Limb (tissue), 2 donors: ENCODE data around the gene CPED1.
"Not testable (repeated sequence)": the region's sequence is repeated elsewhere in the genome, so short reads cannot be mapped to it uniquely, and the experiment has no call there.

ENCODE experiments used
- DNase-seq, 2 donors: peaks; one replicate each; pipeline ENCODE4 v3.0.0-alpha.2; 2016; ENCODE audit errors: extremely low spot score in 2 of 2

Gene CPED1

GRCh38 chr7:121085922-121086321 lies 97.4 kb downstream of the CPED1 start:
- no peak for DNase-seq

GRCh38 chr7:121088870-121089269 lies 100.4 kb downstream of the CPED1 start:
- no peak for DNase-seq

GRCh38 chr7:121094829-121095228 lies 106.3 kb downstream of the CPED1 start:
- no peak for DNase-seq

GRCh38 chr7:121097577-121097976 lies 109.1 kb downstream of the CPED1 start:
- no peak for DNase-seq

GRCh38 chr7:121099572-121099971 lies 111.1 kb downstream of the CPED1 start:
- no peak for DNase-seq

GRCh38 chr7:121101083-121101482 lies 112.6 kb downstream of the CPED1 start:
- DNase-seq: no peak

GRCh38 chr7:121101621-121102020 lies 113.1 kb downstream of the CPED1 start:
- DNase-seq: no peak

GRCh38 chr7:121102619-121103018 lies 114.1 kb downstream of the CPED1 start:
- DNase-seq: no peak

GRCh38 chr7:121103086-121103485 lies 114.6 kb downstream of the CPED1 start:
- no peak for DNase-seq

- no peak for DNase-seq
Observed at GRCh38 chr7:121103579-121103978, 115.1 kb downstream of the CPED1 start.

- DNase-seq: no peak
Observed at GRCh38 chr7:121105262-121105661, 116.8 kb downstream of the CPED1 start.

GRCh38 chr7:121107923-121108498 lies 119.5 kb downstream of the CPED1 start:
- peak in 1 of 2 donors; percentile 83 for DNase-seq

- DNase-seq: no peak
Observed at GRCh38 chr7:121109145-121109544, 120.6 kb downstream of the CPED1 start.

GRCh38 chr7:121113288-121113687 lies 124.8 kb downstream of the CPED1 start:
- DNase-seq: no peak

- DNase-seq: no peak
Observed at GRCh38 chr7:121116396-121116795, 127.9 kb downstream of the CPED1 start.

- no peak for DNase-seq
Observed at GRCh38 chr7:121119047-121119446, 130.5 kb downstream of the CPED1 start.

- DNase-seq: no peak
Observed at GRCh38 chr7:121123032-121123431, 134.5 kb downstream of the CPED1 start.

GRCh38 chr7:121125454-121125853 lies 136.9 kb downstream of the CPED1 start:
- not testable (repeated sequence) for DNase-seq

- no peak for DNase-seq
Observed at GRCh38 chr7:121126201-121126600, 137.7 kb downstream of the CPED1 start.

- DNase-seq: peak in 1 of 2 donors; percentile 42
Observed at GRCh38 chr7:121126801-121127534, 138.5 kb downstream of the CPED1 start.

- DNase-seq: no peak
Observed at GRCh38 chr7:121132940-121133339, 144.4 kb downstream of the CPED1 start.

- DNase-seq: no peak
Observed at GRCh38 chr7:121133444-121133843, 144.9 kb downstream of the CPED1 start.

- no peak for DNase-seq
Observed at GRCh38 chr7:121137580-121137979, 149.1 kb downstream of the CPED1 start.
